Activated CD4-positive, alpha-beta T cell treated with anti-CD3 and anti-CD28 coated beads, Interleukin-2, amount 10 ng/mL, durations not matched to agents 7 days and 5 days (primary cell): ENCODE results near the gene FSTL4. TPM values are rescaled to one million over a fixed set of nuclear protein-coding genes. Genes with fewer than 3 reads are reported as not detected.

Source experiments
- CTCF ChIA-PET: fragments of 350-600 bp; sonication (Branson Sonifier 250); formaldehyde crosslinking; loops from one replicate; lab custom pipeline; 2021; ENCODE audit warnings: antibody characterized with exemption; lab: Charles Lee
- POLR2A ChIA-PET: fragments of 350-600 bp; sonication (Branson Sonifier 250); formaldehyde crosslinking; loops from one replicate; lab custom pipeline; 2021; ENCODE audit warnings: antibody characterized with exemption; lab: Charles Lee
- DNase-seq: peaks from one replicate; pipeline ENCODE4 v3.0.0-alpha.2; 2020
- H3K27ac Mint-ChIP-seq: one replicate; pipeline ENCODE4 v1.8.0; 2021; ENCODE audit warnings: mild to moderate bottlenecking, moderate library complexity, mixed read lengths
- H3K27me3 Mint-ChIP-seq: one replicate; pipeline ENCODE4 v1.8.0; 2021; ENCODE audit warnings: mixed read lengths
- H3K36me3 Mint-ChIP-seq: one replicate; pipeline ENCODE4 v1.8.0; 2021; ENCODE audit warnings: low read depth, mixed read lengths
- H3K4me1 Mint-ChIP-seq: one replicate; pipeline ENCODE4 v1.8.0; 2021; ENCODE audit warnings: mixed read lengths
- H3K4me3 Mint-ChIP-seq: one replicate; pipeline ENCODE4 v1.8.0; 2021; ENCODE audit warnings: mild to moderate bottlenecking, moderate library complexity, mixed read lengths
- H3K9me3 Mint-ChIP-seq: one replicate; pipeline ENCODE4 v1.8.0; 2021; ENCODE audit warnings: mixed read lengths
- total RNA-seq, 2 experiments: library from RNA; stranded (reverse); gene quantifications; one replicate each; pipeline ENCODE4 v1.2.3, GENCODE V29; 2021

FSTL4 gene
- total RNA-seq, 2 experiments from 2014 or later: not detected

DNA sequence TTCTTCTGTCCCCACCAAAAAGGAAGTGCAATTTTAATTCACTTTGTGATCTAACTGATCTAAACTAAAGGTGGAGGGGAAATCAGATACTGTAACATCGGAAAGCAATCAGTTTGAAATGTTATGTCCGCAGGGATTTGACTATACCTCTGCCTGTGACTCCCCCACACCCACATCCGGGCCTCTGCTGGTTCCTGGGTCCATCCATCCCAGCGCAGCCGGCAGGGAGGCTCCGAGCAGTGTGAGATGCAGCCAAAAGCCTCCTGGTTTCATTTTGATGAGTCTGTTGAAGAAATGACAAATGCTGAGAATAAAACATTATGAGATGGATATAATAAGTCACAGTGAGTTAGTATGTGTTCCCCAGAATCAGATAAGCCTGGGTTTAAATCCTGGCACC, 8.6 kb downstream of the FSTL4 start:
- ChIA-PET POLR2A (no interaction called here), CTCF (no interaction called here)
- Mint-ChIP-seq H3K27me3 (peaks cover 18% of the 10 kb centered on the region), H3K27ac (no peak overlapping the region), H3K4me3 (no peak overlapping the region), H3K4me1 (no peaks in the 10 kb centered on the region), H3K36me3 (no peaks in the 10 kb centered on the region), H3K9me3 (no peaks in the 10 kb centered on the region)
- DNase-seq: no peak

DNA sequence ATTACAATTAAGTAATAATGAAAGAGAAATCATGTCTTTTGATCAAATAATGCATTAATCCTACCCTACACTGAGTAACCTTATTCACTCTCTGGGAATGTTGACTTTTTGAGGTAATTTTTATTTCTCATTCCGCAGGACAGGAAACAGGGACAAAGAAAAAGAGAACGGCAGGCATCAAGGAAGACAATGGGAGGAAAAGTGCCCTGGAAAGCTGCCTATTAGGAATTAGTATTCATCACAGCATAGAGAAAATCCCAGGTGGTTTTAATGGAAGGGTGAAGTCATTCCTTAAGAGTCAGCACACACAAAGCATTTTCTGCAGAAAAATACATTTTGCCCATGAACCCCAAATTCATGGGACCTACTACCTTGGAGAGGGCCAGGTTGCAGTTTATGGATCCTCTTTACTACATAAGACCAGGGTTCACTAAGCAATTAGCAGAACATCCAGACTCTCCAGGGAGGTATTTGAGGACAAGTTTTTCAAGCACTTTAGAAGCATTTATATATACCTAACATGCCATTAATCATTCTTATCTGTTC, 9.4 kb downstream of the FSTL4 start:
- H3K4me1 Mint-ChIP-seq: no peaks in the 10 kb centered on the region
- H3K9me3 Mint-ChIP-seq: no peaks in the 10 kb centered on the region
- CTCF ChIA-PET: no interaction called here
- no peak overlapping the region for H3K4me3 Mint-ChIP-seq
- H3K36me3 Mint-ChIP-seq: no peaks in the 10 kb centered on the region
- POLR2A ChIA-PET: no interaction called here
- H3K27me3 Mint-ChIP-seq: peaks cover 11% of the 10 kb centered on the region
- no peak for DNase-seq
- no peak overlapping the region for H3K27ac Mint-ChIP-seq

GRCh38 chr5:133599600-133599999, 12.7 kb downstream of the FSTL4 start:
- Mint-ChIP-seq H3K36me3 (no peaks in the 10 kb centered on the region), H3K27me3 (peaks cover 6% of the 10 kb centered on the region), H3K27ac (no peak overlapping the region), H3K4me1 (no peaks in the 10 kb centered on the region), H3K9me3 (no peaks in the 10 kb centered on the region), H3K4me3 (no peak overlapping the region)
- CTCF ChIA-PET: no interaction called here
- no peak for DNase-seq
- POLR2A ChIA-PET: no interaction called here

GRCh38 chr5:133599044-133599443, 13.3 kb downstream of the FSTL4 start:
- Mint-ChIP-seq H3K4me3 (no peak overlapping the region), H3K27me3 (peaks cover 6% of the 10 kb centered on the region), H3K27ac (no peak overlapping the region), H3K36me3 (no peaks in the 10 kb centered on the region), H3K9me3 (no peaks in the 10 kb centered on the region), H3K4me1 (no peaks in the 10 kb centered on the region)
- ChIA-PET POLR2A (no interaction called here), CTCF (no interaction called here)
- no peak for DNase-seq

- ChIA-PET POLR2A (no interaction called here), CTCF (no interaction called here)
- Mint-ChIP-seq H3K27me3 (no peaks in the 10 kb centered on the region), H3K27ac (no peak overlapping the region), H3K36me3 (no peaks in the 10 kb centered on the region), H3K4me3 (no peak overlapping the region), H3K4me1 (no peaks in the 10 kb centered on the region), H3K9me3 (no peaks in the 10 kb centered on the region)
- no peak for DNase-seq
Measured at GRCh38 chr5:133596049-133596448, 16.3 kb downstream of the FSTL4 start.

DNA sequence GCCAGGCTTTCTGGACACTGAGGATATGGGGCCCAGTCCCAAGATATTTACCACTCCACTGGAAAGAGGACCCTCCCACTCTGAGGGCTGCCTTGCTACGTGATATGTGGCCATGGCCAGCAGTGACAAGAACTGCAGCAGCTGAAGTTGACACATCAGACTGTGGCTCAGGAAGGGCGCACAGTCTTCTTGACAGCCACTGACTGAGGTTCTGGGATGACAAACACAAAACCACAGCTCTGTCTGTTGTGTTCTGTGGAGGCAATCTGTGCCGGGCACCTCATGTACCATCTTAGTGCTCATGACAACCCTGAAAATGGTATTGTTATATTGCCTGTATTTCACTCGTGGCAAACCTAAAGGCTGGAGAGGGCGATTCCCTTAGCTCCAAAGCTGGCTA, 16.9 kb downstream of the FSTL4 start:
- POLR2A ChIA-PET: no interaction called here
- H3K27ac Mint-ChIP-seq: no peak overlapping the region
- CTCF ChIA-PET: no interaction called here
- no peak for DNase-seq
- no peak overlapping the region for H3K4me3 Mint-ChIP-seq
- no peaks in the 10 kb centered on the region for H3K27me3 Mint-ChIP-seq
- H3K36me3 Mint-ChIP-seq: no peaks in the 10 kb centered on the region
- no peaks in the 10 kb centered on the region for H3K9me3 Mint-ChIP-seq
- no peaks in the 10 kb centered on the region for H3K4me1 Mint-ChIP-seq

- Mint-ChIP-seq H3K27me3 (no peaks in the 10 kb centered on the region), H3K4me1 (no peaks in the 10 kb centered on the region), H3K36me3 (no peaks in the 10 kb centered on the region), H3K4me3 (no peak overlapping the region), H3K27ac (no peak overlapping the region), H3K9me3 (no peaks in the 10 kb centered on the region)
- DNase-seq: no peak
- POLR2A ChIA-PET: no interaction called here
- CTCF ChIA-PET: no interaction called here
Measured at GRCh38 chr5:133589286-133589685, 23.1 kb downstream of the FSTL4 start.

GRCh38 chr5:133582971-133583370, 29.4 kb downstream of the FSTL4 start:
- Mint-ChIP-seq H3K36me3 (no peaks in the 10 kb centered on the region), H3K9me3 (no peaks in the 10 kb centered on the region), H3K4me1 (no peaks in the 10 kb centered on the region), H3K4me3 (no peak overlapping the region), H3K27me3 (peaks cover 10% of the 10 kb centered on the region), H3K27ac (no peak overlapping the region)
- no peak for DNase-seq
- POLR2A ChIA-PET: no interaction called here
- CTCF ChIA-PET: interaction anchor here (0.6 kb wide), 1 partner anchor 674 kb away, joined by 3 read pairs; no protein-coding TSS in a partner anchor

DNA sequence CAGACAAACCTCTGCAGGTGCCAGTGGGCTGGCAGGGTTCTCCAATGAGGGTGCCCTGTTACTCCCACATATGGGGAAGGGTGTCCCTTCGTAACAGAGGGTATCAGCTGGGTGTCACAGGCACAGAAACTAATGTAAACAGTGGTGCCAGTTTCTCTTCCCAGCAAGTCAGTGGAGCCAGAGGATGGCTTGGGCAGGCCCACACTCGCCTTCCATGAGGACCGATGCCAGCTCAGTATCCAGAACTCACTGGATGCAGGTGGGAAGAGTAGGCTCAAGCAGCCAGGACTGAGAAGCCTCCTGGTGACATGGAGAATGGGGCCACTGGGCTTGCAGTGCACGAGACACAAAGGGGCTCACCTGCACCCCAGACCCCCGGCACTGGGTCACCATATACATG, 30.4 kb downstream of the FSTL4 start:
- no peak overlapping the region for H3K4me3 Mint-ChIP-seq
- H3K36me3 Mint-ChIP-seq: no peaks in the 10 kb centered on the region
- no peaks in the 10 kb centered on the region for H3K9me3 Mint-ChIP-seq
- CTCF ChIA-PET: no interaction called here
- no peak for DNase-seq
- H3K27ac Mint-ChIP-seq: no peak overlapping the region
- peaks cover 10% of the 10 kb centered on the region for H3K27me3 Mint-ChIP-seq
- no peaks in the 10 kb centered on the region for H3K4me1 Mint-ChIP-seq
- POLR2A ChIA-PET: no interaction called here

DNA sequence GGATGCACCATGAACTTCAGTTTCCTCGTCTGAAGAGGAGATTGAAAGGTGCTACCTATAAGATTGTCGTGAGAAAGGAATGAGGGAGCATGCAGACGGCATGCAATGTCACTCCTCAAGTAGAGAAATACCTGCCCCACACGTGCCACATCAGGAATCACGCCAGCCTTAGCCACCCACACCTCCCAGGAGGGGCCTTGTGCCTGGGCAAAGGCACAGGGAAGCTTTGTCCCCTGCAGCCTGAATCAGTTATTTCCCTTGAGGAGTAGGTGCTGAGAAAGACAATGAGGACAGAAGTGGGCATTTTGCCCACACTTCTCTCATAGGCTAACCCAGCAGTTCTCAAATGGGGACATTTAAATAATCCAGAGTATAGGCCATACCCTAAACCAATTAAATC, 31.0 kb downstream of the FSTL4 start:
- H3K4me1 Mint-ChIP-seq: no peaks in the 10 kb centered on the region
- CTCF ChIA-PET: no interaction called here
- no peaks in the 10 kb centered on the region for H3K36me3 Mint-ChIP-seq
- no peaks in the 10 kb centered on the region for H3K9me3 Mint-ChIP-seq
- peaks cover 11% of the 10 kb centered on the region for H3K27me3 Mint-ChIP-seq
- H3K27ac Mint-ChIP-seq: no peak overlapping the region
- no peak for DNase-seq
- H3K4me3 Mint-ChIP-seq: no peak overlapping the region
- POLR2A ChIA-PET: no interaction called here

GRCh38 chr5:133580618-133581017, 31.7 kb downstream of the FSTL4 start:
- Mint-ChIP-seq H3K4me3 (no peak overlapping the region), H3K9me3 (no peaks in the 10 kb centered on the region), H3K36me3 (no peaks in the 10 kb centered on the region), H3K27ac (no peak overlapping the region), H3K4me1 (no peaks in the 10 kb centered on the region), H3K27me3 (peaks cover 13% of the 10 kb centered on the region)
- POLR2A ChIA-PET: interaction anchor here (0.7 kb wide), 1 partner anchor 74 kb away, joined by 3 read pairs; no protein-coding TSS in a partner anchor
- no peak for DNase-seq
- CTCF ChIA-PET: no interaction called here

GRCh38 chr5:133579766-133580165, 32.6 kb downstream of the FSTL4 start:
- CTCF ChIA-PET: no interaction called here
- H3K27me3 Mint-ChIP-seq: peaks cover 18% of the 10 kb centered on the region

GRCh38 chr5:133569347-133569746, 43.0 kb downstream of the FSTL4 start:
- no peak for DNase-seq
- Mint-ChIP-seq H3K4me3 (no peak overlapping the region), H3K27me3 (peaks cover 34% of the 10 kb centered on the region), H3K4me1 (no peaks in the 10 kb centered on the region), H3K36me3 (no peaks in the 10 kb centered on the region), H3K27ac (no peak overlapping the region), H3K9me3 (peaks cover 6% of the 10 kb centered on the region)
- ChIA-PET POLR2A (no interaction called here), CTCF (no interaction called here)

More at GRCh38 chr5:133579766-133580165, 32.6 kb downstream of the FSTL4 start:
- no peaks in the 10 kb centered on the region for H3K4me1 Mint-ChIP-seq
- no peak for DNase-seq
- H3K27ac Mint-ChIP-seq: no peak overlapping the region
- no peak overlapping the region for H3K4me3 Mint-ChIP-seq
- no peaks in the 10 kb centered on the region for H3K36me3 Mint-ChIP-seq
- no peaks in the 10 kb centered on the region for H3K9me3 Mint-ChIP-seq
- POLR2A ChIA-PET: interaction anchor here (0.7 kb wide), 1 partner anchor 73 kb away, joined by 3 read pairs; no protein-coding TSS in a partner anchor

DNA sequence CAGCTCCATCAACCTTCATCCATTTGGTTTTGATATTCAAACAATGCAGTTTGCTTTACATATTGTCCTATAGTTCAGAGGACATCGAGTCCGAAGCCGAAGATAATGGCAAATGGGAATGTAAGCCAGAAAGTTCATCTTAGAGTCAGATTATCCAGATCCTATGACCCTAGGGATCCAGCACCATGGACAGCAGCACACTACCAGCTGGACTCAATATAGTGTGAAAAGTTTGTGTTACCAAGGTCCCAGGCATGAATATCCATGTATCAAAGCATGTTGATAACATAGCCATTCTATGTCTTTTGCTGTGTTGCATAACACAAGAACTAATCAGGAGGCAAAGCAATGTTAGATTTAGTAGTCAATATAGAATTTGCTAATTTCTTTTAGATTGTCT, 46.3 kb downstream of the FSTL4 start:
- peak; percentile 21 for DNase-seq
- H3K36me3 Mint-ChIP-seq: no peaks in the 10 kb centered on the region
- no peak overlapping the region for H3K4me3 Mint-ChIP-seq
- peaks cover 22% of the 10 kb centered on the region for H3K27me3 Mint-ChIP-seq
- POLR2A ChIA-PET: no interaction called here
- H3K9me3 Mint-ChIP-seq: no peaks in the 10 kb centered on the region
- CTCF ChIA-PET: interaction anchor here (1.3 kb wide), 1 partner anchor 12 kb away, joined by 4 read pairs; no protein-coding TSS in a partner anchor
- H3K4me1 Mint-ChIP-seq: no peaks in the 10 kb centered on the region
- no peak overlapping the region for H3K27ac Mint-ChIP-seq
